ENCODE measurements around the gene MAP7D1.

MAP7D1 gene

DNA sequence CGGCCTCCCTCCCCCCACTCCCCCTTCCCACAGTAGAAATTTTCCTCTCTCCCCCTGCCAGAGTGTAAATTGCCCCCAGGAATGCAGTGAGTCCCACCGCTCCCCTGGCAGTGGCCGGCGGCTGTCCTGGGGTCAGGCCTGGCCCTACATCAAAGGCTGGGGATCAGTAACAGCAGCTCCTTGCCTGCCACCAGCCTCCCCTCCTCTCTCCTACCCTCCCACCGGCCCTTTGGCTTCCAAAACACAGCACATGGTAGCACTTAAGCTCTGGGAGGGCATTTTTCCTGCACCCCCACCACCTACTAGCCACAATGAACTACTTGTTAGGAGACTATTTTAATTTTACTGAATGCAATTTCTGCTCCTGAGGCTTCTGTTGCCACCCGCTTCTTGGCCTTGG lies 21.9 kb upstream of the MAP7D1 start:
- in situ Hi-C loops (cut with HindIII; ENCODE audit: low sequenced_read_pairs): loop anchor here (25.0 kb wide), 2 partner anchors 153 to 278 kb away; no protein-coding TSS in a partner anchor
- no peak overlapping the region for H3K4me3 ChIP-seq (ENCODE audit: low read depth, low read length)
- TF ChIP-seq CTCF (IDR thresholded peaks at IDR 0.05; ENCODE audit: low read depth, low read length): no peak

DNA sequence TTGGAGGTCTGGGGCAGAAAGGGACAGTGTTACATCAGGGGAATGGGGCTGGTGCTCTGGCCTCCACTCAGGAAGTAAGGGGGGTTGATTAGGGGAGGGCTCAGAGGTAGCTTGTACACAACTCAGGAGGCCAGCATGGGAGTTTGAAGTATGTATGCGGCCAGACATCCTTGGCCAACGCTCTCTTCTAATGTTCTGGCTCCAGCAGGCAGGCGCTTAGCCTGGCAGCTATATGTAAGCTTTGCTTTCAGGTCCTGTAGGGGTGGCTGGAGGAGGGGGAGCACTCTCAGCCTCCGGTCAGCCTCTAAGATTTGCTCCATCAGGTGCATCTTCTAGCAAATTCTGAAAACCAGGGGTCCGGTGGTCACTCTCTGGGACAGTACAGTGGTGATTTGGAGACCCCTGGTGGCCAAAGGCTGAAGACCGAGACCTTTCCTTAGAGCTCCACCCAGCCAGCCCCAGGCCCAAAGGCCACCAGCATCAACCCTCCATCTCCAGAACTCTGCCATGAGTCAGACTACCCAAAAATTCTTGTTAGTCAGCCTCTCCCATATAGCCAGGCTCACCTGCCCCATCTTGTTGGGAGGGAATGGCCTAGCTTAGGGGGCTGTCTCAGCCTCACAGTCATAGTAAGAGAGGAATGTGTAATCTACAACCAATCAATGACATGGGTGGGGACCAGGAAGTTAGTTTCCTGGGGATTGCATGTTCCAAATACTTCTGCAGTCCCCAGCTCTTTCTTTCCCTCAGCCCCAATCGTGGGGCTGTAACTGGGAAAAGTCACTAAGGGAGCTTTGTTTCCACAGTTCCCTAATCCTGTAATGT lies 21.2 kb upstream of the MAP7D1 start:
- DNase-seq (ENCODE audit: low read depth, low spot score): peak; percentile 57

More for the DNA sequence above, 21.9 kb upstream of the MAP7D1 start:
- no peak for DNase-seq (ENCODE audit: low read depth, low spot score)

GRCh38 chr1:36135330-36135667 lies 20.7 kb upstream of the MAP7D1 start:
- in situ Hi-C loops (cut with HindIII; ENCODE audit: low sequenced_read_pairs): loop anchor here (25.0 kb wide), 2 partner anchors 152 to 277 kb away; no protein-coding TSS in a partner anchor

More for the DNA sequence above, 21.2 kb upstream of the MAP7D1 start:
- TF ChIP-seq CTCF (IDR thresholded peaks at IDR 0.05; ENCODE audit: low read depth, low read length): peak; percentile 81
- H3K4me3 ChIP-seq (ENCODE audit: low read depth, low read length): no peak overlapping the region
- in situ Hi-C loops (cut with HindIII; ENCODE audit: low sequenced_read_pairs): loop anchor here (25.0 kb wide), 2 partner anchors 153 to 278 kb away; no protein-coding TSS in a partner anchor

DNA sequence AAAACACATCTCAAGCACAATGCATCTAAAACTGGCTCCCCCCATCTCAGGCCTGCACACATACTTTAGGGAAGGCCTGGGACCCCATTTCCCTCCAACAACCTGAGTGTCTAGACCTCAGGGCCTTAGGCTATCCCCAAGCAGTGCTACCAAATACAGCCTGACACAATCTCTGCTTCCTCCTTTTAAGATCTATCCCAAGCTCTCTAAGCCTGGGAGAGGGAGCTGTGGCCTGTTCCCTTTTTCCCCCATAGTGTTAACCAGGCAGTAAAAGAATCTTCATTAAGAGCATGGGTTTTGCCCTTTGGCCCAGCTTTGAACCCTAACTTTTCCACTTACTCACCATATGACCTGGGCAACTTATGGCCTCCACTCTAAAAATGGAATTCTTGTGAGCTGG lies 20.2 kb upstream of the MAP7D1 start:
- H3K4me3 ChIP-seq (ENCODE audit: low read depth, low read length): no peak overlapping the region
- DNase-seq (ENCODE audit: low read depth, low spot score): no peak
- no peak for TF ChIP-seq CTCF (IDR thresholded peaks at IDR 0.05; ENCODE audit: low read depth, low read length)
- in situ Hi-C loops (cut with HindIII; ENCODE audit: low sequenced_read_pairs): loop anchor here (25.0 kb wide), 2 partner anchors 152 to 277 kb away; no protein-coding TSS in a partner anchor

More at GRCh38 chr1:36135330-36135667, 20.7 kb upstream of the MAP7D1 start:
- no peak overlapping the region for H3K4me3 ChIP-seq (ENCODE audit: low read depth, low read length)
- TF ChIP-seq CTCF (IDR thresholded peaks at IDR 0.05; ENCODE audit: low read depth, low read length): no peak
- no peak for DNase-seq (ENCODE audit: low read depth, low spot score)

DNA sequence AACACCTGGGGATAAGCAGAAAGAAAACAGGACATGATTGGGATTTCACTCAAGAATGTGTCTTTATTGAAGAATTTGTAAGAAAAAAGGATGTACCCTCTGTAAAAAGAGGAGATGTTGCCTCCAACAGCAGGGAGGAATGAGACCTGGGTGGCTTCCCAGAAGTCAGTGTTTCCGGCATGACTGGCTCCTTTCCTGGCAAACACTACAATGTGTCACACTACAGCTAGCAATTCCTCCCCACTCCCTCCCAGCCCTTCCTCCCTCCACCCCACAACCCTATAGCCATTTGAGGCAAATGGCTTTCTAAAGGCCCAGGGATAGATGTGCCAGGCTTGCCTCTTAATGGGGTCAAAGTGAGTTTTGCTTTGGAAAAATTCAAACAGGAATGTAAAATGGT lies 19.4 kb upstream of the MAP7D1 start:
- in situ Hi-C loops (cut with HindIII; ENCODE audit: low sequenced_read_pairs): loop anchor here (25.0 kb wide), 2 partner anchors 151 to 276 kb away; no protein-coding TSS in a partner anchor

DNA sequence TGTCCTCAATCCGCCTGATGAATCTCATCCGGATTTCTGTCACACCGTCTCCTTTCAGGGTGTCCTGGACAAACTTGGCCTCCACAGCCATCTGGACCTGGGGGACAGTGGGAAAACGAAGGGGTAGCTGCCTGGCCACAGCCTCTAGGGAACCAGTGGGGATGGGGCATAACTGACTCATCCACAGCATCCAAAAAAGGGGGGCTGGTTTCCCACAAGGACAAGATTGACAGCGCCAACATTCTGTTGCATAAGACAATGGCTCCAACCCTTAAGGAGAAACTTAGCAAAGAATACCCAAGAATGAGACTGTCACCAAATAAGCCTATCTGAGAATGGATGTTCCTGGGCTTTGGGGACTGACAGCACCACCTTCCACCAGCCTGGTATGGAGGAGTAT lies 18.7 kb upstream of the MAP7D1 start:
- no peak overlapping the region for H3K4me3 ChIP-seq (ENCODE audit: low read depth, low read length)
- TF ChIP-seq CTCF (IDR thresholded peaks at IDR 0.05; ENCODE audit: low read depth, low read length): no peak
- in situ Hi-C loops (cut with HindIII; ENCODE audit: low sequenced_read_pairs): loop anchor here (25.0 kb wide), 2 partner anchors 150 to 275 kb away; no protein-coding TSS in a partner anchor
- no peak for DNase-seq (ENCODE audit: low read depth, low spot score)

More for the DNA sequence above, 19.4 kb upstream of the MAP7D1 start:
- peak; percentile 86 for DNase-seq (ENCODE audit: low read depth, low spot score)
- no peak for TF ChIP-seq CTCF (IDR thresholded peaks at IDR 0.05; ENCODE audit: low read depth, low read length)
- H3K4me3 ChIP-seq (ENCODE audit: low read depth, low read length): no peak overlapping the region
